HG03469 (cell line): ENCODE measurements around the gene ZIC2.

Source experiments
- ATAC-seq: cut with Tn5 transposase; IDR thresholded peaks from one replicate; pipeline ENCODE4 v1.9.1; 2021; ENCODE audit warnings: mild to moderate bottlenecking, moderate library complexity, moderate number of reproducible peaks; ENCODE audit not compliant: unreplicated experiment

ZIC2 gene

GRCh38 chr13:99973808-99974185 is 7.8 kb upstream of the ZIC2 start:
- no peak for ATAC-seq

DNA sequence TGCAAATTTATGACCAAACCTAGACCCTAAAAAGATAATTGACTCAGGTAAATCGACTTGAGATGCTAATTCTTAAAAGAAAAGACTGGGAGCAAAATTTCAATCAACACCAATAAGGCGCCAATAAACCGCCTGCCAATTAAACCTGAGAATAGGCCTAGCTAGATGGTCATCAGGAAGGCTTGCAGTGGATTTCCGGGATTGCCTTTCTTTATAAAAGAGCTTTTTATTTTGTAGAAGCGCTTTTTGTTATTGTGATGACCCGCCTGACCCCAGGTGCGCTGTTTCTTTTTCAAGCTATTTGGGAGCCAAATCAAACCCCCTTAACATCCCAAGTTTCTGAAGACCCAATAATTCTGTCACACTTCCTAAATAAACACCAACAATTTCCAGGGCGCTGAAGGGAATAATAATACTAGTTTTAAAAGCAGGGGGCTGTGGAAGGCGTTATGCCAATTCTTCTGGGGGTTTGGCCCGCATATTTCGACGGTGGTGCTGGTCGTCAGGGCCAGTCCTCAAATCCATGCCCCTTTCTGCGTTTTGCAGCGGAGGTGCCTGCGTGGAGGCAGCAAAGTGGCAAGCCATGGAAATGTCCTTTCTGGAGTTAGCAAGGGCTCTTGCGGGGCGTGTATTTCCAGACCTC is 7.2 kb upstream of the ZIC2 start:
- ATAC-seq = no peak

DNA sequence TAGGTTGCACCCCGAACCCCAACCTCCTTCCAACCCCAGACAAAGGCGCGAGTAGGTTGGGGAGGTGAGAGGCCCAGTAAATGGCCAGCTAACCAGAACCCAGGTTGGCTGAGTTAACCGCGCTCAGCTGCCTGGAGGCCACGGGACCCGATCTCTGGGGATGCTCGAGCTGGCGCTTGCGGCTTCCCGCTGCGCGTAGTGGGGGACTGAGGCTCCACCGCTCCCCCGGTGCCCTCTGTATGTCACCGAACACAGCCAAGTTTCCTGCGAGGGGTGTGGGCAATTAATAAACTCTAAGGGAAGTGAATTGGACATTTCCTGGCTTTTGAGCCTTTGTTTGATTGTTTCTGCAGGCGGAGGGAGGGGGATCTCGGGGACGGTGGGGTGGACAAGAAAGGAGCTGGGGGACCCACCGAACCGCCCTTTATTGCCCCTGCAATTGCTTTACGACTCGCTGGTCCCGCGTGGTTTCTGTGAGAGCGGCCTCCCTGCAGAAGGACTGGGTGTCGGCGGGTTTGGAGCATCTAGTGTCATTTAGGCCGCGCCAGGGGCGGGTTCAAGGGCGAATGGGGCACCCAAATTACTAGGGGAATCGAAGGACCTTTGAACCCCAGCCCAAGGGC is 6.5 kb upstream of the ZIC2 start:
- no peak for ATAC-seq

- no peak for ATAC-seq
Measured at GRCh38 chr13:99975626-99976025, 6.0 kb upstream of the ZIC2 start.

DNA sequence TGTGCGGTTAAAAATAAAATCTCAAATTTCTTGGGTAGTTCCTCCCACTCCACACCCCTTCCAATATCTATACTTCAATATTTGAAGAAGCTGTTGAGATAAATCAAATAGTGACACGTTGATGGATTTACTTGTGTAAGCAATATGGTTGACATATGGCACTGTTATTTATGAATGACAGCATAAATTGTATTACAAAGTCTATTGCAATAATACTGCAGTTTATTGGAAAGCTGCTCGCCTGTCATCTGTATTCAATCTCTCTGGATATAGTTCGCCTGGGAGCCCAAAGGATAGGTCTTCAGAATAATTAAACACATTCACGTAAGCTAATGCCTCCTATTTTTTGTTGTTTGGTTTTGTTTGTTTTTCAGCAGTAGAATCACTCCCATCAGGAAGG is 5.0 kb upstream of the ZIC2 start:
- no peak for ATAC-seq

- no peak for ATAC-seq
Measured at GRCh38 chr13:99977334-99977911, 4.2 kb upstream of the ZIC2 start.

DNA sequence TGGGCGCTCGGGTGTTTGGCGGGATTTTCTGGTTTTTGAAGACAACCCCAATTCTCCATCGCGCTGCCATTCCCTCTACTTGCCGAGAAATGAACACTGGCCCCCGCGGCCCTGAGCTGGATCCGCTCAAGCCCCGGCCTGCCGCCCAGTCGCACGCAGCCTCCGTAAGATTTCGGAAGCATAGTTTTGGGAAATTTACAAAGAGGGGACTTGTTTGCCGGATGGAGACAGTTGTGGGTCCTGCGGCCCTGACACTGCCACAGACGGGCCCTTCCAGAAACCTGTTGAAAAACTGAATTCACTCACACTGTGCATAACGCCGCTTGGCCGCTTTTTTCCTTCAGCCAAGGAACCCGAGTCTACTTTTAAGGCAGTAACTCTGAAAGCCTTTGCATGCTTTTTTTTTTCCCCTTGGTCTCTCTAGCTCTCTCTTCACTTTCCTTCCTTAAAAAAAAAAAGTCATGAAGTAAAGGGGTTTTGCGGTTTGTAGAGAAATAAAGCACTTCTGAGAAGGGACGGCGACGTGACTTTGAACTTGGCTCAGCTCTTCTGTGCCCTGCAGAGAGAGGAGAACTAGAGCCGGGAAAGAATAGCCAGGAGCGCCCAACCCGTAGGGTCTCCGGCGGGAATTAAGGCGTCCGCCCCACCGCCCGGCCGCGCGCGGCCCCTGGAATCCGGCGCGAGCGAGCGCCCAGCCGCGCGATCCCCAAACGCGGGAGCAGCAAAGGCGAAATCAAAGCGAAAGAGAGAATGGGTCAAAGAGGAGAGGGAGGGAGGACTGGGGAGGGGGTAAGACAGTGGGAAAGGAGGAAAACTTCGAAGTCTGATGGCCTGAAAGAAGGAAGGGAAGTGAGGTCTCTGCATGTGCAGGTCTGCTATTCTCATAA is 3.4 kb upstream of the ZIC2 start:
- ATAC-seq = no peak

DNA sequence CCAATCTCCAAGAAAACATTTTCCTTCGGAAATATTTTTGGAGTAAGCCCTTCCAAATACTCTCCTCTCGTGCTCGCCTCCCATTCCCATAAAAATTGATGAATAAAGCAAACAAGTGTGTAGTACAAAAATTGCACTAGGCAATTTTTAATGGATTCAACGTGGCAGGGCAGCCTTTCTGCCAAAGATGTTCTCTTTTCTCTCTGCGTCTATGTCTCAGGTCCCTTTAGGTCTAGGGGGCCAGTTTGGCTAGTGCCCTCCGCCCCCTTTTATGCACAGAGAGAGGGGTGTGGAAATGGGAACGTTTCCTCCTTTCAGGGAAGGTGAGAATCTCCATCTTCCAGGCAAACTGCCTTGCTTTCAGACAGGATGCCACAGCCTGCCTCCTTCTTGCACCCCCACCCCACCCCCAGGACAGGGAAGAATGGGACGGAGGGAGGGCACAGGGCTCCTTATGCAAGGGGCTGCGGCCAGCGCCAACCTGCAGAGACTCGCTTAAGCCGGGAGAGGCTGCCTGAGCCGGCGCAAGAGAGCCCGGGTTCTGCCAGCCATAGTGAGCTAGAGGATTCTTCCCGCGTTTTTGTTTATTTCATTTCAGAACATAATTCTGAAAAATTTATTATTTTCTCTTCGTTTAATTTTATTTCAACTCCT is 2.7 kb upstream of the ZIC2 start:
- no peak for ATAC-seq

DNA sequence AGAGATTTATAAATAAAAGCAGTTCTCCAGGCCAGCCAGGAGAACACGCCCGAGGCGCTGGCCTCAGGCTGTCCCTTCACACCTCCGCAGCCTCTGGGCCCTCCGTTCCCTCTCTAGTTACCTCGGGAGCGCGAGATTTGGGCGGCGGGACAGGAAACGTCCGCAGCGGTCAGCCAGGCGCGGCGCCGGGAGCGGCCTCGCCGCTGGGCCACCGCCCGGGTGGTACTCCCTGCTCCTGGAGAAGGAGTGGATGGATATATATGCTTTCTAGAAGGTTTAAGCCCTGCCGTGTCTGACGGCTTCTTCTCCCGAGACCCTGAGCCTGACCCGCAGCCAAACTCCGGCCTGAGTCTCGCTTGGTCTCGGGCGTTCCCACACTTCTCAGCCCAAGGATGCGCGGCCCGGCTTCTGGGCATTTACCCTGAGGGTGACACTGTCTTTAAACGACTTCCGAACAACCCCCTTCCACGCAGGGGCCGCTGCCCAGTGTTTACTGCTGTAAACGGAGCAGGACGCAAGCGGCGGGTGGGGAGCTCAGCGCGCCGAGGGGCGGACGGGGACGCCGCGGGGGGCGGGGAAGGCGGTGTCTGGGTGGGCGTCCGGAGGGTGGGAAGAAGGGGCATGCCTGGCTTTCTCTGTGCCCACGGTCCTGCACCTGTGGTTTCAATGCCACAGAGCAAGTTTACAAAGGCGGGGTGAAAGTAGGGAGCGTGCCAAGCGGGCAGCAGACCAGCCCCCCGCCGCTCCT is 2.0 kb upstream of the ZIC2 start:
- ATAC-seq = no peak

- peak; percentile 53 for ATAC-seq
Measured at GRCh38 chr13:99980201-99980823, 1.3 kb upstream of the ZIC2 start.

GRCh38 chr13:99980824-99981734 is 505 bp upstream of the ZIC2 start:
- ATAC-seq = no peak

GRCh38 chr13:99982036-99982730 is 599 bp downstream of the ZIC2 start:
- ATAC-seq = no peak

DNA sequence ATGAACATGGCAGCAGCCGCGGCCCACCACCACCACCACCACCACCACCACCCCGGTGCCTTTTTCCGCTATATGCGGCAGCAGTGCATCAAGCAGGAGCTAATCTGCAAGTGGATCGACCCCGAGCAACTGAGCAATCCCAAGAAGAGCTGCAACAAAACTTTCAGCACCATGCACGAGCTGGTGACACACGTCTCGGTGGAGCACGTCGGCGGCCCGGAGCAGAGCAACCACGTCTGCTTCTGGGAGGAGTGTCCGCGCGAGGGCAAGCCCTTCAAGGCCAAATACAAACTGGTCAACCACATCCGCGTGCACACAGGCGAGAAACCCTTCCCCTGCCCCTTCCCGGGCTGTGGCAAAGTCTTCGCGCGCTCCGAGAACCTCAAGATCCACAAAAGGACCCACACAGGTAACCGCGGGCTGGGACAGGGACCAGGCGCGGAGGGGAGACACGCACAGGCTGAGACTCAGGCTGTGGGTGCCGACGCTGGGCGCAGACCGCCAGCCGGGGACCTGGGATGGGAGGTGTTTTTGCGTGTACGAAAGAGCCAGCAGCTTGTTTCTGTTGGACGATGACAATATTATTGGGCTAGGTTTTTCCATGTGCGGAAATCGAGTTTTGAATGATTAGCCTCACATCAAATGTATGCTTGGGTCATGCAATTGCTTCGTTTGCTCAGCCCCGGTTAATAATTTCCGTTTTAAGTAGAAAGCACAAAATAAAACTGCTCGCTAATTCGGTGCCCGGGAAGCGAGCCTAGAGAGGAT is 1.3 kb downstream of the ZIC2 start:
- ATAC-seq = no peak

DNA sequence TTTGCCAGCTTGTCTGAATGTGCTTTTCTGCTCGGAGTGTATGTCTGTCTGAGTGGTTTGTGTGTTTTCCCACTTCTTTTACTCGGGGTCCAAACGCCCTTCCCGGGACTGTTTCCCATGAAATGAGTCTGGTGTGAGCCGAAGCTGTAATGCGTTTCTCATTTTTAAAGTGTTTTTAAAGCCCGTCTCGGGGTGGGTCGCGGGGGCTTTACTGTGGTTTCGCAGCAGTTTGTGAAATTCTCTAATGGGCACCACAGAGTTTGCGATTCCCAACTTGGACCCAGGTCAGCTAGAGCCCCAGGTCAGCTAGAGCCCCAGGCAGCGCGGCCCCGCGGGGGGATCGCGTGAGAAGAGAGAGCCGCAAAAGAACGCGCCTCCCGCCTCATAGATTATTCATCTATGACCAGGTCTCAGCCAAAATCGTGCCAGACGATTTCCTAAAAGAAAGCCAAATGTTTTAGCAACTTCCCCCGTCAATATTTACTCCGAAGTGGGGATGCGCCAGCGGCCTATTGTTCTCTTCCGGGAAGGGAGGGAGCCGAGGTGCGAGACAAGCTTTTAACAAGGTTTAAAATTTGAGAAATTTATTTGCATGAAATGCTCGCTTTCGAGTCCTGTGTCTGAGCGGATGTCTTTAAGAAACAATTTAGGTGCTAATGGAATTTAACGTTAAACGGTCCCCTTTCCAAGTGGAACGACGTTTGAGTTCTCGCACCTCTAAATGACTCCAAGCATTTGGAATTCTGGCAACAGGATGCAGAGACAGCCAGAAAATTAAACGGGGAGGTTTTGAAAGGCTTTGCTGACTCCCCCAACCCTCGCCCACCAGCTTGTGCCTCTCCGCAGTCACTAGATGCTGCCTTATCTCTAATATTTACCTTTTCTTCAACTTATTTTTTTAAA is 2.2 kb downstream of the ZIC2 start:
- ATAC-seq = no peak

DNA sequence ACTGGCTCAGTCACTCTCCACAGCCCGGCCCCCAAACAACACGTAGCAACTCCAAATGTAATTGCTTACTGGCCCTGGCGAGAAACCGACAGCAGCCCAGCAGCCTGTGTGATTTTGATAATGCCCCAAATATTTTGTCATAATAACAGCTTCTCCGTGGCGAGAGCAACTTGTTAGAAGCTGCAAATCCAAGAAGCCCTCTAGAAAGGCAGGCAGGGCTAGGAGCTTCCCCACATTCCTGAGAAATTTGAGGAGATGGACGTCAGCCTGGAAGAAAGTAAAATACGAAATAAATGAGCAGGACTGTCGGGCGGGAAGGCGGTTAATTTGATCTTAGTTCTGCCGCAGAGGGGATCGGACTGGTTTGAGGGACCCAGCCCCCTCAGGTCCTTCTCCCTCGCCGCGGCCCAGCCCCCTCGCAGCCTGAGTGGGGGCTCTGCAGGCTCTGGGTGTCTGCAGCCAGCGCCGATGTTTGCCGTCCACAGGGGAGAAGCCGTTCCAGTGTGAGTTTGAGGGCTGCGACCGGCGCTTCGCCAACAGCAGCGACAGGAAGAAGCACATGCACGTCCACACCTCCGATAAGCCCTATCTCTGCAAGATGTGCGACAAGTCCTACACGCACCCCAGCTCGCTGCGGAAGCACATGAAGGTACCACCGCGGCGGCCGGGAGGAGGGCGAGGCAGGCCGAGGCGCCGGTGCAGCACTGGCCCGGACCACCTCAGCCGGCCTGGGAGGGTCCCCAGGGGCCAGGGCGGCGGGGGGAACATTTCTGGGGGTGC is 3.1 kb downstream of the ZIC2 start:
- no peak for ATAC-seq
